HFF-Myc (cell line): Measurements from ENCODE around the gene GRIA1.

Source experiments
- DNase-seq: peaks from one replicate; pipeline ENCODE4 v3.0.0-alpha.2; 2011; ENCODE audit warnings: low read depth; ENCODE audit errors: extremely low read depth
- H3K4me3 ChIP-seq: replicated peaks from 2 replicates; pipeline ENCODE4 v1.5.1; 2011; ENCODE audit warnings: low read depth, mild to moderate bottlenecking, control low read depth, low read length
- TF ChIP-seq, protein P1 (sequence below): IDR thresholded peaks from 2 replicates; pipeline ENCODE4 v1.5.1; 2012; ENCODE audit warnings: mild to moderate bottlenecking, low read depth, low read length, control low read depth; ENCODE audit errors: missing control alignments

GRIA1 gene

DNA sequence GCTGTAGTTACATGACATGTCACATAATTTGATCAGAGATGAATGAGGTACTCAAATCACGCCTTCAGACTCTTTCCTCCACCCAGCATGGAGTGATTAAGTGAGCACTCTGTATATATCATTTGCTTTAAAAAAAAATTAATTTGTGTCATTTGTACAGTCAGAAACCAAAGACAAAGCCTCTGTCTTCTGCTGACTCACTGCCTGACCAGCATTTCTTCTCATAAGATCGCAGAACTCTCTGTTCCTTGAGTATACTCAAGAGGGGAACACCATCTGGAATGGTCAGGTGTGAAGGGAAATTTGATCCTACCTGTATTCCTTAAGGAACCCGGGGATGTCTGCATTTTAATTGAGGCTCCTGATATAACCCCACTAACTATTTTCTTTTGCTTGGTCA lies 293.8 kb downstream of the GRIA1 start:
- DNase-seq, result no peak
- no peak overlapping the region for H3K4me3 ChIP-seq
- TF ChIP-seq, protein P1, sequence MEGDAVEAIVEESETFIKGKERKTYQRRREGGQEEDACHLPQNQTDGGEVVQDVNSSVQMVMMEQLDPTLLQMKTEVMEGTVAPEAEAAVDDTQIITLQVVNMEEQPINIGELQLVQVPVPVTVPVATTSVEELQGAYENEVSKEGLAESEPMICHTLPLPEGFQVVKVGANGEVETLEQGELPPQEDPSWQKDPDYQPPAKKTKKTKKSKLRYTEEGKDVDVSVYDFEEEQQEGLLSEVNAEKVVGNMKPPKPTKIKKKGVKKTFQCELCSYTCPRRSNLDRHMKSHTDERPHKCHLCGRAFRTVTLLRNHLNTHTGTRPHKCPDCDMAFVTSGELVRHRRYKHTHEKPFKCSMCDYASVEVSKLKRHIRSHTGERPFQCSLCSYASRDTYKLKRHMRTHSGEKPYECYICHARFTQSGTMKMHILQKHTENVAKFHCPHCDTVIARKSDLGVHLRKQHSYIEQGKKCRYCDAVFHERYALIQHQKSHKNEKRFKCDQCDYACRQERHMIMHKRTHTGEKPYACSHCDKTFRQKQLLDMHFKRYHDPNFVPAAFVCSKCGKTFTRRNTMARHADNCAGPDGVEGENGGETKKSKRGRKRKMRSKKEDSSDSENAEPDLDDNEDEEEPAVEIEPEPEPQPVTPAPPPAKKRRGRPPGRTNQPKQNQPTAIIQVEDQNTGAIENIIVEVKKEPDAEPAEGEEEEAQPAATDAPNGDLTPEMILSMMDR, result no peak

DNA sequence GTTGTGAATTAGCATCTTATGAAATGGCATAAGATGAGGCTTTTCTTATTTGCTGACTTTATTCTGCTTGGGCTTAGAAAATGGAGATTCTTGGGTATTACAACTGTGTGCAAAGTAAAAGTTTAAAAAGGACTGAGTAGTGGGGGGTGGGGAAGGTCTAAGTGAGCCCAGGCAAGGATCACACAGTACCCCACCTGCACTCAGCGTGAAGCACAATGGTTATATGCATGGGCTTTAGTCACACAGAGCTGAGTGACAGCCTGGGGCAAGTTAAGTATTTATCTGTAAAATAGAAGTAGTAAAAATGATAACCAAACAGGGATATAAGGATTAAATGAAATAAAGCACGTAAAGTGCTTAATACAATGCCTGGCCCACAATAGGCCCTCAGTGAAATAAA lies 300.9 kb downstream of the GRIA1 start:
- TF ChIP-seq, protein P1, result no peak
- DNase-seq, result no peak
- no peak overlapping the region for H3K4me3 ChIP-seq

DNA sequence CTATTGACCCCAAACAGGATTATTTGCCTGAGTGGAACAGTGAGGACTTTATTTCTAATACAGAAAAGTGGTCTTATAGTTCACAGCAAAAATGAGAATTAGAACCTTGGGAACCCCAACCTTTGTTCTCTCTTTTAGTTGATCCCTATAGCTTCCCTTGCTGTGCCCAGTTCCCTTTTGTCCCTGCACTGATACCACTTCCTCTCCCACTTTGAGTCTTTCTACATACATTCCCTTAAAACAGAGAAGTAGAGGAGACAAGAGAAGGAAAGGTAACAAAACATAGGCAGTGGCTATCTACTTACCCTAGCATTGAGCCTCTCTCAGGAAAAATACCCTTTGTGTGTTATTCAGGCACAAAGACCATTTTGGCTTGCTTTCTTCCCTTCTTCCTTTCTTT lies 301.8 kb downstream of the GRIA1 start:
- DNase-seq, result no peak
- H3K4me3 ChIP-seq, result no peak overlapping the region
- TF ChIP-seq, protein P1, result no peak

DNA sequence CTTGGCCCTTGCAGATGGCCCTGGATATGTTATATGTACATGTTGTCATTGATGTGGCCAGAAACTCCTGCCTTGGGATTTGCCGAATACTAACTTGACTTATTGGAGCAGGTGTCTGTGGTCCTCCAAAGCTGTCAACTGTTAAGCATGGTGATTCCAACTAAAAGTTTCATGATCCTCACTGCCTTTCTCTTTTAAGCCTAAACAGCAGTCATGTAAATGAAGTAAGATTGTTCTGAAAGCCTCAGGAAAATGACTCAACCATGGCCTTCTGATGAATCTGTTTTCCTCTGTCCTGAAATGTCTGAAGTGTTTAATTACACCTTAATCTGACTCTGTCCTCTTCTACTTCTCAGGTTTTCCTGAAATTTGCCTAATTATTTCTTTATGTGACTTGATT lies 303.2 kb downstream of the GRIA1 start:
- no peak for DNase-seq
- no peak overlapping the region for H3K4me3 ChIP-seq
- TF ChIP-seq, protein P1, result no peak

DNA sequence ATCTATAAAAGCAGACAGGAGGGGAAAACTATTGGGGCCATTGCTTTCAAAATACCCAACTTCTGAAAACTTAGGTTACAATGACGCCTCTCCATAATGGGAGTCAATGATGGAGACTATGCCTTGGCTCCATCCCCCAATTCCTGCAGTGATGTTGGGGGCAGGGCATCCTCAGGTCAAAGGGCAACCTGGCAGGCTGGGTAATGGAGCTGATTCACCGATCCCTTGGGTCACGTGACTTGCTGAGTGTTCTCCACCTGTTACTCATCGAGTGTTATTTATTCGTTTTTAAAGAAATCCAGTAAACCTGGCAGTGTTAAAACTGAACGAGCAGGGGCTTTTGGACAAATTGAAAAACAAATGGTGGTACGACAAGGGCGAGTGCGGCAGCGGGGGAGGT lies 303.9 kb downstream of the GRIA1 start:
- DNase-seq, result no peak
- TF ChIP-seq, protein P1, result no peak
- no peak overlapping the region for H3K4me3 ChIP-seq

DNA sequence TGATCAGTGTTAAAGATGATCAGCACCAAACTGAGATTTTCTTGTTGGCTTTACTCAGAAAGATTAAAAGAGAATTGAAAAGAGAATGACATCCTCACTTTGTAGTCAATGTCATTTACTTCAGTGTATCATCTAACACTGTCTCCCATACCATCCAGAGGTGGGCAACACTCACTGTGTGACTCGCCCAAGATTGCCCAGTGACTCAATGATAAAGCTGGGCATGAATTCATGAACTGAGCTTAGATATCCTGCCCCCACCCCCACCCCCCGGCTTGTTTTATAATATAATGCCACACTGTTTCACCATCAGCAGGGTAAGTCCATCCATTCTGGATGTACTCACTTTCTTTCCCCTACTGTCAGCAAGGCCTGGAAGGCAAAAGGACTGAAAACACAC lies 306.1 kb downstream of the GRIA1 start:
- no peak for DNase-seq
- TF ChIP-seq, protein P1, result no peak
- H3K4me3 ChIP-seq, result no peak overlapping the region

DNA sequence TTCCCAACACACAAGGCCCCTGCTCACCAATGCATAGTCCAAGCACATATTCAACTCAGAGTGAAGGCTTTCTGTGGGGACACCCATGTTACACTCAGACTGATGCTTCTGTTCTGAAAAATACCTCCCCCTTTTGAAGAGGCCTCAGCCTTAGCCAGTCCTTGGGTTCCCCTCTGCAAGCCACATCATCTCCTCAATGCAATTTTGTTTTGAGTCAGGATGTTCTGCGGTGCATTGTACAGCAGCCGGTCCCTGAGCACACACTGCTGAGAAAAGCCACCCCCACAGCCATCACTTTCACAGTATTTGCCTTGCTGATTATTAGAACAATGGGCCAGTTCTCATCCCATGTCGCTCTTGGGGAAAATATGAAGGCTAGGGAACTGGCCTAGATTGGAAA lies 307.0 kb downstream of the GRIA1 start:
- DNase-seq, result no peak
- TF ChIP-seq, protein P1, result no peak
- H3K4me3 ChIP-seq, result no peak overlapping the region
